LoVo (cell line): Measurements from ENCODE around the gene CBX2.
A peak's percentile ranks its signal among the peaks of the same experiment; 100 is the strongest.

Experiments
- DNase-seq: peaks from one replicate; pipeline ENCODE4 v3.0.0-alpha.2; 2016; ENCODE audit warnings: low spot score

Gene CBX2

GRCh38 chr17:79812353-79813258 lies 34.7 kb downstream of the CBX2 start:
- no peak for DNase-seq

- DNase-seq = peak; percentile 49
Measured at GRCh38 chr17:79813297-79814126, 35.6 kb downstream of the CBX2 start.

- DNase-seq = no peak
Measured at GRCh38 chr17:79814127-79814973, 36.4 kb downstream of the CBX2 start.

GRCh38 chr17:79814974-79815835 lies 37.3 kb downstream of the CBX2 start:
- no peak for DNase-seq

- no peak for DNase-seq
Measured at GRCh38 chr17:79815836-79816461, 38.0 kb downstream of the CBX2 start.

GRCh38 chr17:79818026-79818758 lies 40.2 kb downstream of the CBX2 start:
- DNase-seq = no peak

GRCh38 chr17:79819085-79819484 lies 41.1 kb downstream of the CBX2 start:
- DNase-seq = no peak

GRCh38 chr17:79819534-79820276 lies 41.8 kb downstream of the CBX2 start:
- DNase-seq = no peak

- no peak for DNase-seq
Measured at GRCh38 chr17:79820959-79821330, 43.0 kb downstream of the CBX2 start.

- DNase-seq = no peak
Measured at GRCh38 chr17:79821331-79822095, 43.6 kb downstream of the CBX2 start.

GRCh38 chr17:79822583-79823124 lies 44.7 kb downstream of the CBX2 start:
- DNase-seq = no peak

GRCh38 chr17:79824234-79824633 lies 46.3 kb downstream of the CBX2 start:
- DNase-seq = no peak

- no peak for DNase-seq
Measured at GRCh38 chr17:79824893-79825579, 47.1 kb downstream of the CBX2 start.

GRCh38 chr17:79825580-79825921 lies 47.6 kb downstream of the CBX2 start:
- DNase-seq = no peak

- DNase-seq = no peak
Measured at GRCh38 chr17:79826204-79826680, 48.3 kb downstream of the CBX2 start.

GRCh38 chr17:79826841-79827578 lies 49.1 kb downstream of the CBX2 start:
- DNase-seq = no peak

- DNase-seq = no peak
Measured at GRCh38 chr17:79829004-79829403, 51.1 kb downstream of the CBX2 start.
